Activated CD8-positive, alpha-beta memory T cell treated with anti-CD3 and anti-CD28 coated beads, Interleukin-2, amount 50 U/mL, for 1 hour (primary cell): ENCODE data around the gene PINK1.
"Not testable (repeated sequence)": the region's sequence is repeated elsewhere in the genome, so short reads cannot be mapped to it uniquely, and the experiment has no call there.

Experiments
- DNase-seq: peaks from one replicate; pipeline ENCODE4 v3.0.0-alpha.2; 2020; ENCODE audit errors: extremely low read depth

PINK1 gene

GRCh38 chr1:20633190-20634064 lies at the start of gene PINK1:
Gene PINK1, plus strand, starts transcription at chr1:20633458. Its CDS starts 91 bp downstream, at chr1:20633549.
- peak; percentile 42 for DNase-seq

GRCh38 chr1:20584890-20585289 lies 48.4 kb upstream of the PINK1 start:
- DNase-seq: no peak

- DNase-seq: no peak
Observed at GRCh38 chr1:20586953-20587660, 46.2 kb upstream of the PINK1 start.

- no peak for DNase-seq
Observed at GRCh38 chr1:20587661-20588053, 45.6 kb upstream of the PINK1 start.

GRCh38 chr1:20588634-20589225 lies 44.5 kb upstream of the PINK1 start, which contains the start of gene CDA:
Gene CDA, plus strand, starts transcription at chr1:20589097. Its CDS starts 33 bp downstream, at chr1:20589130.
- DNase-seq: no peak

GRCh38 chr1:20589331-20590278 lies 43.7 kb upstream of the PINK1 start:
- DNase-seq: no peak

GRCh38 chr1:20590306-20590777 lies 42.9 kb upstream of the PINK1 start:
- no peak for DNase-seq

- DNase-seq: no peak
Observed at GRCh38 chr1:20593756-20594155, 39.5 kb upstream of the PINK1 start.

GRCh38 chr1:20594746-20595145 lies 38.5 kb upstream of the PINK1 start:
- DNase-seq: no peak

GRCh38 chr1:20596106-20596505 lies 37.2 kb upstream of the PINK1 start:
- DNase-seq: no peak

GRCh38 chr1:20597650-20598049 lies 35.6 kb upstream of the PINK1 start:
- no peak for DNase-seq

GRCh38 chr1:20600156-20600555 lies 33.1 kb upstream of the PINK1 start:
- no peak for DNase-seq

- no peak for DNase-seq
Observed at GRCh38 chr1:20601129-20601825, 32.0 kb upstream of the PINK1 start.

- DNase-seq: no peak
Observed at GRCh38 chr1:20602851-20603450, 30.3 kb upstream of the PINK1 start.

- no peak for DNase-seq
Observed at GRCh38 chr1:20603504-20604464, 29.5 kb upstream of the PINK1 start.

- DNase-seq: no peak
Observed at GRCh38 chr1:20604678-20605077, 28.6 kb upstream of the PINK1 start.

GRCh38 chr1:20606801-20607570 lies 26.3 kb upstream of the PINK1 start:
- DNase-seq: not testable (repeated sequence)

- no peak for DNase-seq
Observed at GRCh38 chr1:20609541-20609940, 23.7 kb upstream of the PINK1 start.
